Gastroesophageal sphincter (tissue), 4 donors: Measurements from ENCODE around the gene SFXN2. TPM values are rescaled to one million over a fixed set of nuclear protein-coding genes. Genes with fewer than 3 reads are reported as not detected.
A peak's percentile ranks its signal among the peaks of the same experiment; 100 is the strongest.

Source experiments
- ATAC-seq: fragments of 150-250 bp; one replicate; pipeline ENCODE4 v1.9.1; 2016; ENCODE audit warnings: mild to moderate bottlenecking, moderate library complexity
- H3K27ac ChIP-seq, 4 donors: fragments of 200-600 bp; sonication (generic) in 3 of 4; 1 replicate in 3 of 4; 2 replicates in 1 of 4; pipeline ENCODE4 v1.5.1; 2016 to 2019
- H3K27me3 ChIP-seq: fragments of 200-600 bp; sonication (generic); one replicate; pipeline ENCODE4 v1.5.1; 2019
- H3K36me3 ChIP-seq, 2 donors: fragments of 200-600 bp; sonication (generic); one replicate each; pipeline ENCODE4 v1.5.1; 2019; ENCODE audit warnings: control low read depth in 1 of 2
- H3K4me1 ChIP-seq, 3 donors: fragments of 200-600 bp; sonication (generic); 1 replicate in 2 of 3; 2 replicates in 1 of 3; pipeline ENCODE4 v1.5.1; 2016 to 2019; ENCODE audit warnings: control low read depth in 2 of 3
- H3K4me3 ChIP-seq, 2 donors: fragments of 200-600 bp; sonication (generic); one replicate each; pipeline ENCODE4 v1.5.1; 2019; ENCODE audit warnings: mild to moderate bottlenecking in 1 of 2, moderate library complexity in 1 of 2
- H3K9me3 ChIP-seq, 3 donors: fragments of 200-600 bp; sonication (generic); one replicate each; pipeline ENCODE4 v1.5.1; 2017 to 2019; ENCODE audit warnings: control low read depth in 2 of 3
- CTCF ChIP-seq, 4 experiments: fragments of 200-600 bp in 2 of 4; fragments of 450-650 bp in 2 of 4; sonication (generic) in 1 of 4; IDR thresholded peaks; one replicate each; pipeline ENCODE4 v1.5.1; 2017 to 2019; ENCODE audit warnings: antibody characterized with exemption in 4 of 4, mild to moderate bottlenecking in 2 of 4, moderate library complexity in 2 of 4
- EP300 ChIP-seq: sonication (generic); formaldehyde crosslinking; IDR thresholded peaks from one replicate; pipeline ENCODE4 v1.6.1; 2017; ENCODE audit warnings: antibody characterized with exemption, mild to moderate bottlenecking
- POLR2A ChIP-seq, 2 donors: fragments of 450-650 bp; IDR thresholded peaks; one replicate each; pipeline ENCODE4 v1.6.1; 2017; ENCODE audit warnings: antibody characterized with exemption in 2 of 2, mild to moderate bottlenecking in 2 of 2, moderate library complexity in 1 of 2
- POLR2AphosphoS5 ChIP-seq: sonication (generic); formaldehyde crosslinking; IDR thresholded peaks from one replicate; pipeline ENCODE4 v1.6.1; 2017; ENCODE audit warnings: antibody characterized with exemption
- WGBS, 2 donors: methylation state at CpG; one replicate each; pipeline ENCODE4 v1.1.5; 2018; ENCODE audit warnings: low coverage in 1 of 2; 5-methylcytosine and 5-hydroxymethylcytosine counted together
- total RNA-seq, 4 donors: library from RNA; depleted of rRNA; stranded (reverse); fragments of >200 nt; gene quantifications; one replicate each; pipeline ENCODE4 v1.1.0, GENCODE V29; 2016

The SFXN2 gene
- total RNA-seq, 4 donors from 2014 or later: 0.45 to 3.2 (median 1.2) TPM

GRCh38 chr10:102761981-102762380, 47.5 kb downstream of the SFXN2 start:
- peak overlapping the region in 2 of 4 donors; percentile 39 to 76 for H3K27ac ChIP-seq
- H3K27me3 ChIP-seq: no peaks in the 10 kb centered on the region
- H3K9me3 ChIP-seq: no peaks in the 10 kb centered on the region
- ATAC-seq: no peak
- peaks cover 0 to 9% of the 10 kb centered on the region in 2 donors for H3K36me3 ChIP-seq
- H3K4me1 ChIP-seq: peaks cover 0 to 92% (median 8%) of the 10 kb centered on the region in 3 donors
- no peak overlapping the region for H3K4me3 ChIP-seq
- 87% methylated on average over 4 of the region's 4 CpGs; no CpG with 5 or more reads in 1 of the 2 donors for WGBS, 2 donors
- no peak for TF ChIP-seq POLR2A (IDR thresholded peaks at IDR 0.05)
- no peak for TF ChIP-seq CTCF (IDR thresholded peaks at IDR 0.05)
- TF ChIP-seq POLR2AphosphoS5: no peak
- no peak for TF ChIP-seq EP300

- 66 to 81% methylated on average over 4 to 7 of the region's 7 CpGs for WGBS, 2 donors
- Histone ChIP-seq H3K9me3 (no peaks in the 10 kb centered on the region), H3K4me3 (no peak overlapping the region), H3K4me1 (peaks cover 0 to 98% (median 8%) of the 10 kb centered on the region in 3 donors), H3K27me3 (no peaks in the 10 kb centered on the region), H3K36me3 (peaks cover 0 to 9% of the 10 kb centered on the region in 2 donors), H3K27ac (peak overlapping the region in 2 of 4 donors; percentile 28 to 45)
- TF ChIP-seq POLR2AphosphoS5 (no peak), CTCF (IDR thresholded peaks at IDR 0.05) (no peak), POLR2A (IDR thresholded peaks at IDR 0.05) (no peak), EP300 (no peak)
- no peak for ATAC-seq
These were observed 48.1 kb downstream of the SFXN2 start for GRCh38 chr10:102762401-102763015.

- 60 to 79% methylated on average over 3 to 6 of the region's 7 CpGs for WGBS, 2 donors
- TF ChIP-seq POLR2A (IDR thresholded peaks at IDR 0.05) (no peak), EP300 (no peak), CTCF (IDR thresholded peaks at IDR 0.05) (no peak), POLR2AphosphoS5 (no peak)
- H3K36me3 ChIP-seq: peaks cover 0 to 9% of the 10 kb centered on the region in 2 donors
- H3K4me1 ChIP-seq: peaks cover 0 to 98% (median 8%) of the 10 kb centered on the region in 3 donors
- peak overlapping the region in 2 of 4 donors; percentile 45 to 56 for H3K27ac ChIP-seq
- ATAC-seq: no peak
- H3K9me3 ChIP-seq: no peaks in the 10 kb centered on the region
- no peak overlapping the region for H3K4me3 ChIP-seq
- H3K27me3 ChIP-seq: no peaks in the 10 kb centered on the region
These were observed 48.7 kb downstream of the SFXN2 start for GRCh38 chr10:102763037-102763607.

GRCh38 chr10:102764470-102765161, 50.2 kb downstream of the SFXN2 start:
- 20 to 58% methylated on average over 3 to 6 of the region's 6 CpGs for WGBS, 2 donors

GRCh38 chr10:102765336-102765735, 50.9 kb downstream of the SFXN2 start:
- peaks cover 0 to 93% (median 9%) of the 10 kb centered on the region in 3 donors for H3K4me1 ChIP-seq
- peak overlapping the region in 3 of 4 donors; percentile 13 to 56 (median 46) for H3K27ac ChIP-seq
- no peak overlapping the region for H3K4me3 ChIP-seq

More at GRCh38 chr10:102764470-102765161, 50.2 kb downstream of the SFXN2 start:
- H3K27ac ChIP-seq: peak overlapping the region in 3 of 4 donors; percentile 45 to 56 (median 46)
- H3K27me3 ChIP-seq: no peaks in the 10 kb centered on the region
- no peak overlapping the region for H3K4me3 ChIP-seq
- TF ChIP-seq POLR2AphosphoS5 (peak; percentile 55), EP300 (no peak)
- peaks cover 0 to 9% of the 10 kb centered on the region in 2 donors for H3K36me3 ChIP-seq
- H3K9me3 ChIP-seq: no peaks in the 10 kb centered on the region
- peaks cover 0 to 93% (median 8%) of the 10 kb centered on the region in 3 donors for H3K4me1 ChIP-seq
- ATAC-seq: peak; percentile 58

More at GRCh38 chr10:102765336-102765735, 50.9 kb downstream of the SFXN2 start:
- 79 to 90% methylated on average over 3 to 6 of the region's 7 CpGs for WGBS, 2 donors
- peaks cover 0 to 9% of the 10 kb centered on the region in 2 donors for H3K36me3 ChIP-seq
- ATAC-seq: no peak
- TF ChIP-seq POLR2AphosphoS5: no peak
- no peak for TF ChIP-seq CTCF (IDR thresholded peaks at IDR 0.05)
- TF ChIP-seq EP300: no peak
- no peak for TF ChIP-seq POLR2A (IDR thresholded peaks at IDR 0.05)
- H3K9me3 ChIP-seq: no peaks in the 10 kb centered on the region
- H3K27me3 ChIP-seq: no peaks in the 10 kb centered on the region
